ENCODE measurements around the gene DGKD. TPM values are rescaled to one million over a fixed set of nuclear protein-coding genes. Genes with fewer than 3 reads are reported as not detected.

Gene DGKD
- total RNA-seq, 2 donors from 2014 or later: 21.5 to 63.1 TPM

DNA sequence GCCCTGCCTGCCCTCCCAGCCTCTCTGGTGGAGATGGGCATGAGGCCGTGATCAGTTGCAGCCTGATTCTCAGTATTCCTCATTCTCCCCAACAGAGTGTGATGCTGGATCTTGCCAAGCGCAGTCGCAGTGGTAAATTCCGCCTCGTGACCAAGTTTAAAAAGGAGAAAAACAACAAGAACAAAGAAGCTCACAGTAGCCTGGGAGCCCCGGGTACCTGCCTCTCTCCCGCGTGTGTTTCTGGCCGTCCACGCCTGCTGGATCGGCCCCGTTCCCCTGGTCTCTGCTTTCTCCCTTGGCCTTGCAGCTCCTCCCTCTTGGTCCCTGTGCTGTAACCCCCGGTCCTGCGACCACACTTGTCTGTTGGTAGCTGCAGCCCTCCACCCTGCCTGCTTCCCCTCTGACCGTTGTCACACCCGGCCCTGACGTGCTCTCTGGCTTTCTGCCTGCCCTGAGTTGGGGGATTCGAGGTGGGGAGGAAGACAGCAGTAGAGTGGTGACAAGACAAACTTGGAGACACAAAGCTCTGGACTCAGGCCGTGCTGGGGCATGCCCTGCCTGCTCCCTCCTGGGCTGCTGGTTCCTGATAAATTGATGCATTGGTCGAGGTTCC, 112.8 kb downstream of the DGKD start:
- Histone ChIP-seq H3K9me3 (no peaks in the 10 kb centered on the region), H3K36me3 (peaks cover 0 to 24% of the 10 kb centered on the region in 2 donors), H3K27me3 (replicated peaks; ENCODE audit: insufficient read depth) (no peaks in the 10 kb centered on the region), H3K4me1 (replicated peaks) (no peaks in the 10 kb centered on the region), H3K4me3 (no peak overlapping the region), H3K27ac (no peak overlapping the region)
- WGBS: 89% methylated on average over 20 of the region's 20 CpGs
- TF ChIP-seq, protein P1, sequence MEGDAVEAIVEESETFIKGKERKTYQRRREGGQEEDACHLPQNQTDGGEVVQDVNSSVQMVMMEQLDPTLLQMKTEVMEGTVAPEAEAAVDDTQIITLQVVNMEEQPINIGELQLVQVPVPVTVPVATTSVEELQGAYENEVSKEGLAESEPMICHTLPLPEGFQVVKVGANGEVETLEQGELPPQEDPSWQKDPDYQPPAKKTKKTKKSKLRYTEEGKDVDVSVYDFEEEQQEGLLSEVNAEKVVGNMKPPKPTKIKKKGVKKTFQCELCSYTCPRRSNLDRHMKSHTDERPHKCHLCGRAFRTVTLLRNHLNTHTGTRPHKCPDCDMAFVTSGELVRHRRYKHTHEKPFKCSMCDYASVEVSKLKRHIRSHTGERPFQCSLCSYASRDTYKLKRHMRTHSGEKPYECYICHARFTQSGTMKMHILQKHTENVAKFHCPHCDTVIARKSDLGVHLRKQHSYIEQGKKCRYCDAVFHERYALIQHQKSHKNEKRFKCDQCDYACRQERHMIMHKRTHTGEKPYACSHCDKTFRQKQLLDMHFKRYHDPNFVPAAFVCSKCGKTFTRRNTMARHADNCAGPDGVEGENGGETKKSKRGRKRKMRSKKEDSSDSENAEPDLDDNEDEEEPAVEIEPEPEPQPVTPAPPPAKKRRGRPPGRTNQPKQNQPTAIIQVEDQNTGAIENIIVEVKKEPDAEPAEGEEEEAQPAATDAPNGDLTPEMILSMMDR (IDR thresholded peaks at IDR 0.05): no peak
- no peak for TF ChIP-seq POLR2A (IDR thresholded peaks at IDR 0.05)
- TF ChIP-seq POLR2AphosphoS5 (IDR thresholded peaks at IDR 0.05): no peak
- DNase-seq (ENCODE audit: low spot score): no peak
- intact Hi-C loops (cut with DNase I): no loop called here

DNA sequence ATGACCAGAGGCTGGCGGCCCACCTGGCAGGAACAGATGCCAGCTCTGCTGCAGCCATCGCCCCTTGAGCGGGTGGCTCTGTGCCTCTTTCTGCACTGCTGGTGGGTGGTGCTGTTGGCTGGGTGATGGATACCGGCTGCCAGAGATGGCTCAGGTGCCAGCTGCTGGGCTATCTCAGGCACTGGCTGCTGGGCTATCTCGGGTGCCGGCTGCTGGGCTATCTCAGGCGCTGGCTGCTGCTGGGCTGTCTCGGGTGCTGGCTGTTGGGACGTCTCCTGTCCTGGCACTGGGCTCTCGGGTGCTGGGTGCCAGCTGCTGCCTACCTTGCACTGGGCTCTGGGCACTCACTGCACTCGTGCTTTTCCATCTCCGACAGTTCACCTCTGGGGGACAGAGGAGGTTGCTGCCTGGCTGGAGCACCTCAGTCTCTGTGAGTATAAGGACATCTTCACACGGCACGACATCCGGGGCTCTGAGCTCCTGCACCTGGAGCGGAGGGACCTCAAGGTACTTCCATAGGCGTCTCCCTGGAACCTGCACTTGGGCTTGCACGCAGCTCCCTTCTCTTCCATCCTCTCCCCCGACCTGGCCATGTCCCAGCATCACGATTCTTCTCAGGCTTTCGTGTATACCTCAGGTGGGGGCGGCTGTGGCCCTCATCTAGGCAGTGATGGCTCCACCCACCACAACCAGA, 113.9 kb downstream of the DGKD start:
- no peaks in the 10 kb centered on the region for H3K4me1 ChIP-seq (replicated peaks)
- no peaks in the 10 kb centered on the region for H3K9me3 ChIP-seq
- DNase-seq (ENCODE audit: low spot score): no peak
- no peak overlapping the region for H3K4me3 ChIP-seq
- H3K36me3 ChIP-seq: peaks cover 0 to 24% of the 10 kb centered on the region in 2 donors
- H3K27me3 ChIP-seq (replicated peaks; ENCODE audit: insufficient read depth): no peaks in the 10 kb centered on the region
- TF ChIP-seq, protein P1 (IDR thresholded peaks at IDR 0.05): no peak
- TF ChIP-seq POLR2A (IDR thresholded peaks at IDR 0.05) (no peak), POLR2AphosphoS5 (IDR thresholded peaks at IDR 0.05) (no peak)
- 93% methylated on average over 22 of the region's 22 CpGs for WGBS
- intact Hi-C loops (cut with DNase I): no loop called here
- no peak overlapping the region for H3K27ac ChIP-seq

DNA sequence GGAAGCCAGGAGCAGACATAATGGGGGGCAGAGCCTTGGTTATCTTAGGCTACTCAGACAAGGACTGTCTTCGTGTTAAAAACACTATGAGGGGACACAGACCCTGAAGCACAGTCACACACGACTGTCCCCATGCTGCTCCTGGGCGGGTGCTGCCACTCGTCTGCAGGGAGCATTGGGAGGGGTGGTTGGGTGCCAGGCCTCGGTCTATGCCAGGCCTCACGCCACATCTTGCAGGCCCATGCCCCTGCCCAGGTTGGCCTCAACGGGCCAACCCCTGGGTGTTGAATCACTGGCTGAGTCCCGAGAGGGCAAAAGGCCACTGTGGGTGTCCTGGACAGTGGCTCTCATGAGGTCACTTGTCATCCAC, 114.4 kb downstream of the DGKD start:
- WGBS: 97% methylated on average over 8 of the region's 8 CpGs
- intact Hi-C loops (cut with DNase I): no loop called here
- Histone ChIP-seq H3K9me3 (no peaks in the 10 kb centered on the region), H3K27ac (no peak overlapping the region), H3K4me1 (replicated peaks) (no peaks in the 10 kb centered on the region), H3K36me3 (peaks cover 0 to 24% of the 10 kb centered on the region in 2 donors), H3K4me3 (no peak overlapping the region), H3K27me3 (replicated peaks; ENCODE audit: insufficient read depth) (no peaks in the 10 kb centered on the region)
- TF ChIP-seq, protein P1 (IDR thresholded peaks at IDR 0.05): no peak
- TF ChIP-seq POLR2A (IDR thresholded peaks at IDR 0.05): no peak
- no peak for TF ChIP-seq POLR2AphosphoS5 (IDR thresholded peaks at IDR 0.05)
- no peak for DNase-seq (ENCODE audit: low spot score)

- Histone ChIP-seq H3K9me3 (no peaks in the 10 kb centered on the region), H3K27ac (peak overlapping the region in 1 of 2 donors; percentile 52), H3K27me3 (replicated peaks; ENCODE audit: insufficient read depth) (no peaks in the 10 kb centered on the region), H3K4me3 (no peak overlapping the region), H3K4me1 (replicated peaks) (no peaks in the 10 kb centered on the region), H3K36me3 (peaks cover 0 to 18% of the 10 kb centered on the region in 2 donors)
- intact Hi-C loops (cut with DNase I): no loop called here
- TF ChIP-seq, protein P1 (IDR thresholded peaks at IDR 0.05): no peak
- TF ChIP-seq POLR2AphosphoS5 (IDR thresholded peaks at IDR 0.05): no peak
- no peak for TF ChIP-seq POLR2A (IDR thresholded peaks at IDR 0.05)
- no peak for DNase-seq (ENCODE audit: low spot score)
- 71% methylated on average over 32 of the region's 32 CpGs for WGBS
Measured at GRCh38 chr2:233469261-233470010, 115.1 kb downstream of the DGKD start.

Measured in prostate gland (tissue), 2 donors.